GM18502 (cell line): ENCODE data around the gene TMEM179.

ENCODE experiments used
- ATAC-seq: cut with Tn5 transposase; IDR thresholded peaks from one replicate; pipeline ENCODE4 v1.9.1; 2021; ENCODE audit warnings: mild to moderate bottlenecking; ENCODE audit not compliant: unreplicated experiment, poor library complexity

The TMEM179 gene

DNA sequence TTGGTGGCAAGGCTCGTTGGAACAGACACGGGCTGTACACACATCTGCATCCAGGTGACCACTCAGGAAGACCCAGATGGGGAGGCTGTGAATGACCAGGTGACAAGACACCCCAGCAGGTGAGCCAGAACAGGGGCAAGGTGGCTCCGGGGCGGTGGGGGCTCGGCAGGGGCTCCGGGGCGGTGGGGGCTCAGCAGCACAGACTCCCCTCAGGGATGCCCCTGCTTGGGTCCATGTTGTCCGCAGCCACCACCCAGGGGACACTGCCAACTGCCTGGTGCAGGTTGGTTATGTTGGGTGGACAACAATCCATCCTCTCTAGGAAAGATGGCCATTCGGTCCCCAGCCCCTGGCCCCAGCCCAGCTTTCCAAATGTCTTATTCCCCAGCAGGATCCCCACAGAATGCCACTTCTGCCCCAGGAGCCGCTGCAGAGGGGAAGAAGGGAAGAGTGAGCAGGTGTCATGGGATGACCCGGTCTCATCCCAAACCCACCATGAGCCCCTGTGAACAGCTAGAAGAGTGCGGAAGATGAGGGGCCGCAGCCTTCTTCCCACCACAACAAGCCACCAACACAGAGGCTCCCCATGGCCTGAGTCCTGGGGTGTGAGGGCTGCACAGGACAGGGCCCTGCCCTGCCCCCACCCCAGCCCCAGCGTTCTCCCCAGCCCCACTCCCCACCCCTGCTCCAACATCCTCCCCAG is 56.4 kb downstream of the TMEM179 start:
- no peak for ATAC-seq

DNA sequence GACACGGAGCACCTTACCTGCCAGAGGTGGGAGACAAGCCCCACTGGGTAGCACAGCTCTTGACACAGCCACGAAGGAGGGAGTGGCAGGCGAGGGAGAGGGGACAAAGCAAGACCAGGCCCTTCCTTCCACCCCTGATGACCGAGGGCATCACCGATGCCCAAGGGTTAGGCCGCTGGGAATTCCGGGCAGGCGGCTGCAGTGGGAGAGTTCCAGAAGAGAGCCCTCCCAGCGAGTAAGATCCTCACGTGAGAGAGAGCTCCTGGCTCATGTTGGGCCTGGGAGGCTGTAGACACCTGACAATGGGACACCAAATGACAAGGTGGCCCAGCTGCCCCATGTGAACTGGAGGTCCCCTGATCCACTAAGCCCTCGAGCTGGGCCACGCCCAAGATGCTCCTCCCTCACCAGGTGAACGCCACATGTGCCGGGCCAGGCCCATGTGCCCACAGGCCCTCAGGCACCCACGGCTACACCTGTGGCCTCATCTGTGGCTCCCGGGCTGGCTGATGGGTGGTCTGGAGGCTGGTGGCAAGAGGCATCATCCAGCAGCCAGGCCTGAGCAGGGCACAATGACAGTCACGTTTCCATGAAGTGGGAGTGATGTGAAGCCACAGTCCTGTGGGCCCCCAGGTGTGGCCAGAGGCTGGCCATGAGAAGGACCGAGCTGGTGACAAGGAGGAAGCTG is 57.1 kb downstream of the TMEM179 start:
- ATAC-seq, result no peak

GRCh38 chr14:104546591-104547309 is 57.8 kb downstream of the TMEM179 start:
- ATAC-seq, result no peak

GRCh38 chr14:104545942-104546501 is 58.5 kb downstream of the TMEM179 start:
- ATAC-seq, result no peak

DNA sequence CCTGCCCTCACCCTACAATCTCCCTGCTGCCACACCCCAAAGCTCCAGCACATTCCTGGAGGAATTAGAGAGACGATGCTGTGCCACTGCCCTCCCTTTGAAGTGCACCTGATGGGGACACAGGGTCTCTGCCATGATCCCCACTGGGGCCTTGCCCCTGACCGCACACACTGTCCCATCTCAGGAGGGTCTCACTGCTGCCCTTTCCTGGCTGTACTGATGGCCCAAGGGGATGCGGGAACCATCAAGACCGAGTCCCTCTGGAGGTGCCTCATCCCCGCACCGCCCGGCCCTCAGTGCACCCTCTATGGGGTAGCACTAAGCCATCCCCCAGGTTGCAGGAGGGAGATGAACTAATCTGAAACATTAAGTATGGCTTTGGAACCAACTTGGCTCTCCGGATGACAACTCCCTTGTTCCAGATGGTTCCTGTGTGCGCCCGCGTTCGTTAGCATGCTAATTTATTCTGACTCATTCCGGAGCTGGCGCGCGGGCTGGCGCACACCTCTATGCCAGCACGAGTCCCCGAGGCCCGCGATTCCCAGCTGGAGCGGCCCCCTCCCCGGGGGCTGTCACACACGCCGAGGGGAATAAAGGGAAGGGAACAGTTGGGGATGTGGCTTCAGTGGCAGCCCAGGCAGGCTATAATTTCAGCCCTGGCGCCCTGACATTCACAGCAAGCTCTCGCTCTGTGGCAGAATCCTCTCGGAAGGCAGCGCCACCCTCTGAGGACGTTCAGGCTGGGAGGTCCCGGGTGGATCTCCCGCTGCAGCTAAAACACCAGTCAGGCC is 59.2 kb downstream of the TMEM179 start:
- no peak for ATAC-seq

- no peak for ATAC-seq
These were observed 60.1 kb downstream of the TMEM179 start for GRCh38 chr14:104544362-104544961.

- ATAC-seq, result no peak
These were observed 61.4 kb downstream of the TMEM179 start for GRCh38 chr14:104542871-104543830.

DNA sequence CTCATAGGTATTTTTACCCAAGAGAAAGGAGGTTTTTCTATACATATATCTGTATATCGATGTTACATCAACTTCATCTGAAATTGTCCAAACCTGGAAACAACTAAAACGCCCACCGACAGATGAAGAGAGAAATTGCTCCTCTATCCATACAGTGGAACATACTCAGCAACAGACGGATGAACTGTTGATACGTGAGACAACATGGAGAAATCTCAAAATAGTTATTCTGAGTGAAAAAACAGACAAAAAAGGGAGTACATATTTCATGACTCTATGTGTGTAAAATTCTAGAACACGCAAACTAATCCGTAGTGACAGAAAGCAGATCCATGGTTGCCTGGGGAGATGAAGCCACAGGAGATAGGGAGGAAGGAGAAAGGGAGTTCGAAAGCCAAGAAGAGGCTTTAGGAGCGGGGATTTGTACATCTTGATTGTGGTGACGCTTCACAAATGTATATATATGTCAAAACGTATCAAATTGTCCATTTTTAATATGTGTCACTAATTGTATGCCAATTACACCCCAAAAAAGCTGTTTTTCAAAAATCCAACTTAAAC is 62.6 kb downstream of the TMEM179 start:
- ATAC-seq, result no peak
